ENCODE measurements around the gene GFOD1. TPM values are rescaled to one million over a fixed set of nuclear protein-coding genes. Genes with fewer than 3 reads are reported as not detected.

GFOD1 gene
- total and polyA plus RNA-seq, 8 donors: 5.7 to 19.6 (median 8.2) TPM

DNA sequence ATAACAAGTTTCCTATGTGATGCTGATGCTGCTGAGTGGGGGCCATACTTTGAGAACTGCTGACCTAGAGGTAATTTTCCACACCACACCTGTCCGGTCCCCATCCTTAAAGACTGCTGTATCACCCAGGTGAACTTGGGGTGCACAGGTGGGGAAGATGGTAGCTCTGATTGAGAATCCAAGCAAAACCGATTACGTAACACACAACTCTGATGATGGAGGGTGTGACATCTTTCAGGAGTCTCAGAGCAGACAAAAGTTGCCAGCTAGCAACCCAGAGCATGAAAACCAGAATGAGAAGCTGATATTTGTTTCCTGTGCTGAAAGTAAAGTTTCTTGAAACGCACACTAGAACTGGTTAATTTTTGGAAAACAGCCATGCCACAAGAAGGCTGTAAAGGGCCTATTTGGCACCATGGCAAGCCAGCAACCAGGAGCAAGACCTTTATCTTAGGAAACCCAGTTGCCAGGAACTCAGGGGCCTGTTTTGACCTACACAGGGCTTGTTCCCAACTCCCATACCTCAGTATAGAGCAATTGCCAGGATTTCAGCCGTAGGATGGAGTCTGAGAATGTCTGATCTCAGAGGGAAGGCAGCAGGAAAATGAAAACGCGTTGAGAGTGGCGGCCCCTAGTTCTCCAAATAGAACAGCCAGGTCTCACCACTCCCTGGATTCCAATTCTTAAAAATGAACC lies 137.4 kb downstream of the GFOD1 start:
- TF ChIP-seq, protein P1, sequence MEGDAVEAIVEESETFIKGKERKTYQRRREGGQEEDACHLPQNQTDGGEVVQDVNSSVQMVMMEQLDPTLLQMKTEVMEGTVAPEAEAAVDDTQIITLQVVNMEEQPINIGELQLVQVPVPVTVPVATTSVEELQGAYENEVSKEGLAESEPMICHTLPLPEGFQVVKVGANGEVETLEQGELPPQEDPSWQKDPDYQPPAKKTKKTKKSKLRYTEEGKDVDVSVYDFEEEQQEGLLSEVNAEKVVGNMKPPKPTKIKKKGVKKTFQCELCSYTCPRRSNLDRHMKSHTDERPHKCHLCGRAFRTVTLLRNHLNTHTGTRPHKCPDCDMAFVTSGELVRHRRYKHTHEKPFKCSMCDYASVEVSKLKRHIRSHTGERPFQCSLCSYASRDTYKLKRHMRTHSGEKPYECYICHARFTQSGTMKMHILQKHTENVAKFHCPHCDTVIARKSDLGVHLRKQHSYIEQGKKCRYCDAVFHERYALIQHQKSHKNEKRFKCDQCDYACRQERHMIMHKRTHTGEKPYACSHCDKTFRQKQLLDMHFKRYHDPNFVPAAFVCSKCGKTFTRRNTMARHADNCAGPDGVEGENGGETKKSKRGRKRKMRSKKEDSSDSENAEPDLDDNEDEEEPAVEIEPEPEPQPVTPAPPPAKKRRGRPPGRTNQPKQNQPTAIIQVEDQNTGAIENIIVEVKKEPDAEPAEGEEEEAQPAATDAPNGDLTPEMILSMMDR (IDR thresholded peaks at IDR 0.05): no peak
- intact Hi-C loops (cut with DNase I): no loop called here
- Histone ChIP-seq H3K9me3 (no peaks in the 10 kb centered on the region), H3K4me1 (peaks cover 6 to 15% of the 10 kb centered on the region in 2 donors), H3K4me3 (no peak overlapping the region), H3K36me3 (no peaks in the 10 kb centered on the region), H3K27ac (no peak overlapping the region), H3K27me3 (no peaks in the 10 kb centered on the region)
- DNase-seq (no peak), ATAC-seq (no peak)

DNA sequence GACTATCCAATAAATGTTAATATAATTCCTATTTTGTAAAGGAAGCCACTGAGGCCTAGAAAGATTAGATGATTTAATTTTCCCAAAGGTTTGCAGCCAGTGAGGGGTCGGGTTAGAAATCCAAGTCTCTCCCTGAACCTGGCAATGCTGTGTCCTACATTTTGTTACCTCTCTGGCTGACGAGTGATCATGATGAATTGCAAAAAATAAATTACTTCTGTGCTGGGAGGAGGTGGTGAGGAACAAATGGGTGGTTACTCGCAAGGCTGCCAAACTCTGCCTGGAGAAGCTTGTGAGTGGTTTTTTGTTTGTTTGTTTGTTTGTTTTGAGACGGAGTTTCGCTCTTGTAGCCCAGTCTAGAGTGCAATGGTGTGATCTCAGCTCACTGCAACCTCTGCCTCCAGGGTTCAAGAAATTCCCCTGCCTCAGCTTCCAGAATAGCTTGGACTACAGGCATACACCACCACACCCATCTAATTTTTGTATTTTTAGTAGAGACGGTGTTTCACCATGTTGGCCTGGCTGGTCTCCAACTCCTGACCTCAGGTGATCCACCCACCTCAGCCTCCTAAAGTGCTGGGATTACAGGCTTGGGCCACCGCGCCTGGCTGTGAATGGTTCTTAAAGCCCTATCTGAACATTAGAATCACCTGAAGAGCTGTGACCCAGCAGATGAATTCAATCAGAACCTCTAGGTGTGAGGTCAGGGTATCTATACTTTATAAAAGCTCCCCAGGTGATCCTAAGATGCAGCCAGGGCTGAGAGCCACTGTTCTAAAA lies 138.9 kb downstream of the GFOD1 start:
- no peaks in the 10 kb centered on the region for H3K36me3 ChIP-seq
- no peaks in the 10 kb centered on the region for H3K9me3 ChIP-seq
- H3K4me1 ChIP-seq: peaks cover 0 to under 1% of the 10 kb centered on the region in 2 donors
- DNase-seq: no peak
- no peak for ATAC-seq
- no peak overlapping the region for H3K27ac ChIP-seq
- intact Hi-C loops (cut with DNase I): no loop called here
- no peaks in the 10 kb centered on the region for H3K27me3 ChIP-seq
- H3K4me3 ChIP-seq: no peak overlapping the region
- TF ChIP-seq, protein P1 (IDR thresholded peaks at IDR 0.05): no peak

DNA sequence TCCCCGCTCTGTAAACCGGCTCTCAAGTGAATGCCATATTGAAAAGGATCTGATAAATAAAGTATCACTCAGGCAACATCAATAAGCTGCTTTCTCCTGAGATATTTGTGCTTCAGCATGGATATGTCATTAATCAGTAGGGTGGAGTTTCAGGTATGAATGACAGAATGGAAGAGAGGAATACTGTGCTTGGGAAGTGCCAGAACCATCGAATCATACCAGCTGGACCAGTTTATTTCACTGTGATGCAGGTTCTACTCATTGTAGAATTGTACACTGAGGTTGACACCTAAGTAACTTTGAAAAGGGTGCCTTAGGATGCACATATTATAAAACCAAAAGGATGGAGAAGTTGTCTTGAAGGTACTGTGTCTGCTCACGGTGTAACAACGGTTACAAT lies 141.2 kb downstream of the GFOD1 start:
- no peaks in the 10 kb centered on the region for H3K27me3 ChIP-seq
- H3K27ac ChIP-seq: no peak overlapping the region
- peaks cover 0 to 4% of the 10 kb centered on the region in 2 donors for H3K9me3 ChIP-seq
- H3K4me1 ChIP-seq: no peaks in the 10 kb centered on the region
- no peak for ATAC-seq
- intact Hi-C loops (cut with DNase I): no loop called here
- no peaks in the 10 kb centered on the region for H3K36me3 ChIP-seq
- DNase-seq: no peak
- no peak overlapping the region for H3K4me3 ChIP-seq
- TF ChIP-seq, protein P1 (IDR thresholded peaks at IDR 0.05): no peak

DNA sequence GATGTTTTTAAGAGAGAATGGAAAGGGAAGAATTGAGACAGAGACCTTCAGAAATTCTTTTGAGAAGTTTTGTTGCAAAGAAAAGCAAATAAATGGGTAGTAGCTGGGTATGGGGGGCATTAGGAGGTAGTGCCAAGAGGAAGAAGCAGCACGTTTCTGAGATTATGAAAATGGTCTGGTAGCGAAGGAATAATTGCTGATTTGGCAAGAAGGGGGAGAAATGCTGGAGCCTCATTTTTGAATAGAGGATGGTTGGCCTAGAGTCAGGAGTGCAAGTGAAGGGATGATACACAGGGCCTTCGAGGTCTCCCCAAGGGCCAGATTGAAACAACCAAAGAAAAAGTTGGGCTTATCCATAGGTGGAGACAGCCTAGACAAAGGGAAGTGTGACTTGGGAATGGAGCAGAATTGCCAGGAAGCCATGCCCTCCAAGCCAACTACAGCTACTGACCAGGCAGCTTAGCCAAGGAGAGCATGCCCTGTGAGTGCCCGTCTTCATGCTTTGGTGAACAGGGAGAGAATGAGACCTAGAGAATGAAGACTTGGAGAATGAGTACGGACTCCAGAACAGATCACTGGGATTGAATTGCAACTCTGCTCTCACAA lies 144.9 kb downstream of the GFOD1 start:
- TF ChIP-seq, protein P1 (IDR thresholded peaks at IDR 0.05): no peak
- intact Hi-C loops (cut with DNase I): no loop called here
- DNase-seq (no peak), ATAC-seq (no peak)
- Histone ChIP-seq H3K27me3 (no peaks in the 10 kb centered on the region), H3K4me1 (peaks cover 0 to 17% of the 10 kb centered on the region in 2 donors), H3K4me3 (no peak overlapping the region), H3K27ac (no peak overlapping the region), H3K9me3 (peaks cover 0 to 4% of the 10 kb centered on the region in 2 donors), H3K36me3 (no peaks in the 10 kb centered on the region)
